ENCODE measurements around the gene FBXL2. TPM values are rescaled to one million over a fixed set of nuclear protein-coding genes. Genes with fewer than 3 reads are reported as not detected.
A peak's percentile ranks its signal among the peaks of the same experiment; 100 is the strongest.
"Not testable (repeated sequence)": the region's sequence is repeated elsewhere in the genome, so short reads cannot be mapped to it uniquely, and the experiment has no call there.

The FBXL2 gene
- total RNA-seq, 1 donor from 2014 or later, result 8.1 TPM

DNA sequence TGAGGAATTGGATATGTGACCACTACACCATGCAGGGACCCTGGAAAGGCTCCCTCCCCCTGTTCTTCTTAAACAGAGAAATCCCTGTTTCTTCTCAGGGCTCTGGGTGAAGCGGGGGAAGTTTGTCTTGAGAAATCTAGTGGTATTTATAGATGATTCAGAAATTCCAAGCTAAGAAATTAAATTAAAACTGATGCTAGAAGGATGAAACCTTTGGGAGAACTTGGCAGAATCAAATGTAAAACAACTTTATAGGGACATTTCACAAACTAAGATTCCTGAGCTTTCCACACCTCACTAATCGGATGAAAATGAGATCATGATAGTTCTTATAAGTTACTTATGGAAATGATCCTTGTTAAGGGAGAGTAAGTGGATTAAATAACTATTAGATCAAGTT is 54.2 kb downstream of the FBXL2 start:
- no peak overlapping the region for H3K27ac ChIP-seq
- intact Hi-C loops (cut with DNase I), result no loop called here

DNA sequence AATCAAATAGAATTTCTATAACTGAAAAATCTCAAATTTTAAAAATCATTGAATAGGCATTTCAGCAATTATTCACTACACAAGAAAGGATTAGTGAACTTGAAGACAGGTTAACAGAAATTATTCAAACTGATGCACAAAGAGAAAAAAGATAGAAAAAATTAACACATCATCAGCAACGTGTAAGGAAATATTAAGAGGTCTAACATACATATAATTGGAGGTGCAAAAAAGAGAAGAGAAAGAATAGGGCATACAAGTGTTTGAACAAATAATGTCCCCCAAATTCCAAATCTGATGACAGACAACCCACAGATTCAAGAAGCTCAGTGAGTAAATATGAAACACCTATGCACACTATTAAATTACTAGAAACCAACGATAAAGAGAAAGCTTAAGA is 57.1 kb downstream of the FBXL2 start:
- Histone ChIP-seq H3K27ac (no peak overlapping the region), H3K36me3 (no peaks in the 10 kb centered on the region), H3K4me1 (no peaks in the 10 kb centered on the region), H3K4me3 (no peak overlapping the region), H3K27me3 (ENCODE audit: low read depth) (no peaks in the 10 kb centered on the region), H3K9me3 (peaks cover 14% of the 10 kb centered on the region)
- TF ChIP-seq, protein P1, sequence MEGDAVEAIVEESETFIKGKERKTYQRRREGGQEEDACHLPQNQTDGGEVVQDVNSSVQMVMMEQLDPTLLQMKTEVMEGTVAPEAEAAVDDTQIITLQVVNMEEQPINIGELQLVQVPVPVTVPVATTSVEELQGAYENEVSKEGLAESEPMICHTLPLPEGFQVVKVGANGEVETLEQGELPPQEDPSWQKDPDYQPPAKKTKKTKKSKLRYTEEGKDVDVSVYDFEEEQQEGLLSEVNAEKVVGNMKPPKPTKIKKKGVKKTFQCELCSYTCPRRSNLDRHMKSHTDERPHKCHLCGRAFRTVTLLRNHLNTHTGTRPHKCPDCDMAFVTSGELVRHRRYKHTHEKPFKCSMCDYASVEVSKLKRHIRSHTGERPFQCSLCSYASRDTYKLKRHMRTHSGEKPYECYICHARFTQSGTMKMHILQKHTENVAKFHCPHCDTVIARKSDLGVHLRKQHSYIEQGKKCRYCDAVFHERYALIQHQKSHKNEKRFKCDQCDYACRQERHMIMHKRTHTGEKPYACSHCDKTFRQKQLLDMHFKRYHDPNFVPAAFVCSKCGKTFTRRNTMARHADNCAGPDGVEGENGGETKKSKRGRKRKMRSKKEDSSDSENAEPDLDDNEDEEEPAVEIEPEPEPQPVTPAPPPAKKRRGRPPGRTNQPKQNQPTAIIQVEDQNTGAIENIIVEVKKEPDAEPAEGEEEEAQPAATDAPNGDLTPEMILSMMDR (IDR thresholded peaks at IDR 0.05), result no peak
- ATAC-seq, result no peak
- intact Hi-C loops (cut with DNase I), result no loop called here
- DNase-seq, result no peak

More for the DNA sequence above, 54.2 kb downstream of the FBXL2 start:
- Histone ChIP-seq H3K36me3 (no peaks in the 10 kb centered on the region), H3K27me3 (ENCODE audit: low read depth) (no peaks in the 10 kb centered on the region), H3K4me1 (no peaks in the 10 kb centered on the region), H3K9me3 (peaks cover 14% of the 10 kb centered on the region), H3K4me3 (no peak overlapping the region)
- DNase-seq (no peak), ATAC-seq (no peak)
- TF ChIP-seq, protein P1 (IDR thresholded peaks at IDR 0.05), result no peak

DNA sequence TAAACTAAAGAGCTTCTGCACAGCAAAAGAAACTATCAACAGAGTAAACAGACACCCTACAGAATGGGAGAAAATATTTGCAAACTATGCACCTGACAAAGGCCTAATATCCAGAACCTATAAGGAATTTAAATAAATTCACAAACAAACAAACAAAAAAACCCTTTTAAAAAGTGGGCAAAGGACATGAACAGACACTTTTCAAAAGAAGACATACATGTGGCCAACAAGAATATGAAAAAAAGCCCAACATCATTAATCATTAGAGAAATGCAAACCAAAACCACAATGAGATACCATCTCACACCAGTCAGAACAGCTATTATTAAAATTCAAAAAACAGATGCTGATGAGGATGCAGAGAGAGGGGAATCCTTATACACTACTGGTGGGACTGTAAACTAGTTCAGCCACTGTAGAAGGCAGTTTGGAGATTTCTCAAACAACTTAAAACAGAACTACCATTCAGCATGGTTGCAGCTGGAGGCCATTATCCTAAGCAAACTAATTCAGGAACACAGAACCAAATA is 61.8 kb downstream of the FBXL2 start:
- H3K36me3 ChIP-seq; H3K4me3 ChIP-seq; H3K9me3 ChIP-seq; DNase-seq; H3K4me1 ChIP-seq; ATAC-seq; H3K27me3 ChIP-seq (ENCODE audit: low read depth); intact Hi-C loops (cut with DNase I); H3K27ac ChIP-seq: not testable (repeated sequence)

DNA sequence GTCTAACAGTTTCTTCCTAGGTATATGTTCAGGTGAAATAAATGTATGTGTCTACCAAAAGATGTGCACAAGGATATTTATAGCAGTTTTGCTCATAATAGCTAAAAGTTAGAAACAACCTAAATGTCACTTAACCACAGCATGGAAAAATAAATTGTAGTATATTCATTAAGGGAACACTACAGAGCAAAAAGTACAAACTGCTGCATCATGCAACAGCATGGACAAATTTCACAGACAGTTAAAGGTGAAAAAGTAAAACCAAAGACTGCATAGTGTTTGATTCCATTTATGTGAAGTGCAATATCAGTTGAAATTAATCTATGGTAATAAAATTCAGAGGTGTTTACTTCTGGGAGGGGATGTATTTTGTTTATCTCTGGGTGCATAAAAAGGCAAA is 62.5 kb downstream of the FBXL2 start:
- H3K4me3 ChIP-seq, result no peak overlapping the region
- no peaks in the 10 kb centered on the region for H3K4me1 ChIP-seq
- no peaks in the 10 kb centered on the region for H3K27me3 ChIP-seq (ENCODE audit: low read depth)
- no peak for ATAC-seq
- H3K36me3 ChIP-seq, result no peaks in the 10 kb centered on the region
- DNase-seq, result no peak
- intact Hi-C loops (cut with DNase I), result no loop called here
- TF ChIP-seq, protein P1 (IDR thresholded peaks at IDR 0.05), result no peak
- no peak overlapping the region for H3K27ac ChIP-seq
- peaks cover under 1% of the 10 kb centered on the region for H3K9me3 ChIP-seq

DNA sequence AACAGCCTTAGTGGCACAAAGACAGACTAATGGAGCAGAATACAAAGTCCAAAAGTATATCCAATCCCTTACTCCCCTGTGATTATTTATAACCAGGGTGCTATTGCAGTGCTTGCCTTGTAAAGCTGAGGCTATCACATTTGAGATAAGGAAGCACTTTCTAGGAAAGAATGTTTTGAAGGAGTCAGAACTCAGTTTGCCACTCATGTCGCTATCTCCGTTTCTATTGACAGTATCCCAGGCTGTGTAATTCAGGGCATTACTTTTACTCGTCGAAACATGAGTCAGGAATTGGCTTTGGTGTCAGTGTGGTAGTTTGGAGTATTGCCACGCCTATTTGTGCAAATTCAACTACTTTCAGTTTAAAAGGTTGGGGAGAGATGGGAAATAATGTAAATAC is 78.4 kb downstream of the FBXL2 start:
- Histone ChIP-seq H3K27me3 (ENCODE audit: low read depth) (no peaks in the 10 kb centered on the region), H3K4me3 (no peak overlapping the region), H3K36me3 (no peaks in the 10 kb centered on the region), H3K4me1 (no peaks in the 10 kb centered on the region), H3K27ac (no peak overlapping the region), H3K9me3 (no peaks in the 10 kb centered on the region)
- TF ChIP-seq, protein P1 (IDR thresholded peaks at IDR 0.05), result no peak
- intact Hi-C loops (cut with DNase I), result no loop called here
- ATAC-seq (peak; percentile 68 to 93), DNase-seq (no peak)

DNA sequence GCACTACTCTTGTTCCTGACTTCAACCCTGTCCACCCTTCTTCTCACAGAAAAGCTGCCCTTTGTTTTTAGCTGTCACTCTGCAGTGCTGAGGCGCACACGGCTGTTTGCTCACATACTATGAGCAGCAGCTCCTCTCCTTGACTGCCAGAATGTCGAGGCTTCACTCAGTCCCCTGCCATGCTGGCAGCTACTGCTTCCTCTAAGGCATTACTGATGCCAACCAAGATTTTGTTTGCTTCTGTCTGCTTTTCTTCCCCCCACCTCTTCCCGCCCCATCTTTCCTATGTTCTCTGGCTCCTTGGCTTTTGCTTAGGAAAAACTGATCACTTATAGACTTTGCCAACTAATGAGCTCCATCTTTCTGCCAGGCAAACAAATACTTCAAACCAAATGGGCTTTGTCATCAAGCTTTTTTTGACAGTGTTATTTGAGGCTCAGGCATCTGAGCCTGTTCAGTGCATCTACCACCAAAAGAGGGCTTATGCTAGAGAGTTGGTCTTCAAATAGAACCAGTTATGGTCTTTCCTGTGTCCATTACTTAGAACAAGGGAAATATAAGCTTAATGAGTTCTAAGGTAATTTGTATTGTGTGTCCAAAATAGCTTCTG is 81.0 kb downstream of the FBXL2 start:
- no peaks in the 10 kb centered on the region for H3K36me3 ChIP-seq
- DNase-seq (no peak), ATAC-seq (no peak)
- H3K27ac ChIP-seq, result no peak overlapping the region
- H3K27me3 ChIP-seq (ENCODE audit: low read depth), result no peaks in the 10 kb centered on the region
- H3K9me3 ChIP-seq, result no peaks in the 10 kb centered on the region
- no peaks in the 10 kb centered on the region for H3K4me1 ChIP-seq
- H3K4me3 ChIP-seq, result no peak overlapping the region
- TF ChIP-seq, protein P1 (IDR thresholded peaks at IDR 0.05), result no peak
- intact Hi-C loops (cut with DNase I), result no loop called here
